Stimulated activated naive CD8-positive, alpha-beta T cell treated with anti-CD3 and anti-CD28 coated beads, Interleukin-15, amount 100 ng/mL, for 72 hours (primary cell): ENCODE results near the gene KRTAP2-2.

Source experiments
- ATAC-seq: fragments of 150-1000 bp; cut with Tn5 transposase; 2 replicates; pipeline ENCODE4 v1.10.0; 2021; ENCODE audit warnings: mild to moderate bottlenecking, moderate library complexity
- DNase-seq, 2 donors: peaks; one replicate each; pipeline ENCODE4 v3.0.0; 2021 to 2022
- H3K27ac Mint-ChIP-seq, 2 donors: one replicate each; pipeline ENCODE4 v1.8.0; 2022; ENCODE audit warnings: mild to moderate bottlenecking in 2 of 2, mixed read lengths in 2 of 2, moderate library complexity in 2 of 2
- H3K27me3 Mint-ChIP-seq: one replicate; pipeline ENCODE4 v1.8.0; 2022; ENCODE audit warnings: mixed read lengths
- H3K4me1 Mint-ChIP-seq: one replicate; pipeline ENCODE4 v1.8.0; 2022; ENCODE audit warnings: mild to moderate bottlenecking, mixed read lengths
- H3K4me3 Mint-ChIP-seq, 2 donors: one replicate each; pipeline ENCODE4 v1.8.0; 2022; ENCODE audit warnings: mild to moderate bottlenecking in 2 of 2, mixed read lengths in 2 of 2, moderate library complexity in 1 of 2
- H3K9me3 Mint-ChIP-seq, 2 donors: one replicate each; pipeline ENCODE4 v1.8.0; 2022; ENCODE audit warnings: mixed read lengths in 2 of 2

Gene KRTAP2-2

DNA sequence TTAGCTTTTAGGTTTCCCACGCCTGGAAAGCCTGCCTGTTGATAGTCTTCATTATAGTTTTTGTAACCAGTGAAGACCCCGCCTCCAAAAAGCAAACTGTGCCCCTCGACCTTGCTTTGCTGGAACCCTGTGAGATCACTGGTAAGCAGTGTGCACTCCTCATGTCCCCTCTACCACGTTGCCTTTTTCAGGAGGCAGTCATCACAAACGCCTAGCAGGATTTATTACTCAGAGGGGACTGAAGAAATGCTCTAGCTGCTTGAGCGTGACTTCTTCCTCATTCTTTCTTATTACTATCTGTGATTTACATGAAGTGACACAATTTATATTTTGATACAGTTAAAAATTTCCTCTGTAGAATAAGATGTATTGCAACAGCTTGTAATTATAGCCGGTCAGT, 39.6 kb downstream of the KRTAP2-2 start:
- no peak overlapping the region for H3K27ac Mint-ChIP-seq
- DNase-seq (no peak), ATAC-seq (no peak)
- H3K27me3 Mint-ChIP-seq: no peaks in the 10 kb centered on the region
- no peak overlapping the region for H3K4me3 Mint-ChIP-seq
- no peaks in the 10 kb centered on the region for H3K4me1 Mint-ChIP-seq
- H3K9me3 Mint-ChIP-seq: no peaks in the 10 kb centered on the region

DNA sequence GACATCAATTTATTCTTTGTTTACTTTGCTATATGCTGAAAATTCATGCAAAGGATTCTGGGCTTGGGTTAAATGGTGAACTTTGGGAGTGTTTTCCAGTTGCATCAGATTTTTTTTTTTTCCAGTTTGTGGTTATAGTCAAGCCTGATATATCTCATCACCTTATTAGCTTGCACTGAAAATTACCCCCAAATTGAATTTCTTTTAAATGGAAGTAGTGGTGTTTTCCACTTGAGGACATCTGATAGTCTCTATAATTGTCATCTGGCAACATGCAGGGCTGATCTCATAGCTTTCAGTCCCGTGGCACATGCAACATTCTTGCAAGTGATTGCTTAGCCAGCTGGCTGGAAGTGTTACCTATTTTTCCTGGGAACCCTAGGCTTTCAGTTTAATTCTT, 41.4 kb downstream of the KRTAP2-2 start:
- no peak overlapping the region for H3K4me3 Mint-ChIP-seq

GRCh38 chr17:41013181-41013580, 41.8 kb downstream of the KRTAP2-2 start:
- Mint-ChIP-seq H3K27ac (no peak overlapping the region), H3K4me3 (no peak overlapping the region), H3K9me3 (no peaks in the 10 kb centered on the region), H3K4me1 (no peaks in the 10 kb centered on the region), H3K27me3 (no peaks in the 10 kb centered on the region)
- DNase-seq: no peak
- no peak for ATAC-seq

More for the DNA sequence above, 41.4 kb downstream of the KRTAP2-2 start:
- H3K27me3 Mint-ChIP-seq: no peaks in the 10 kb centered on the region
- H3K9me3 Mint-ChIP-seq: no peaks in the 10 kb centered on the region
- DNase-seq (no peak), ATAC-seq (no peak)
- H3K4me1 Mint-ChIP-seq: no peaks in the 10 kb centered on the region
- H3K27ac Mint-ChIP-seq: no peak overlapping the region

GRCh38 chr17:41012326-41013120, 42.5 kb downstream of the KRTAP2-2 start:
- no peaks in the 10 kb centered on the region for H3K9me3 Mint-ChIP-seq
- H3K27me3 Mint-ChIP-seq: no peaks in the 10 kb centered on the region
- H3K27ac Mint-ChIP-seq: no peak overlapping the region
- DNase-seq: no peak
- no peaks in the 10 kb centered on the region for H3K4me1 Mint-ChIP-seq
- no peak for ATAC-seq
- no peak overlapping the region for H3K4me3 Mint-ChIP-seq

DNA sequence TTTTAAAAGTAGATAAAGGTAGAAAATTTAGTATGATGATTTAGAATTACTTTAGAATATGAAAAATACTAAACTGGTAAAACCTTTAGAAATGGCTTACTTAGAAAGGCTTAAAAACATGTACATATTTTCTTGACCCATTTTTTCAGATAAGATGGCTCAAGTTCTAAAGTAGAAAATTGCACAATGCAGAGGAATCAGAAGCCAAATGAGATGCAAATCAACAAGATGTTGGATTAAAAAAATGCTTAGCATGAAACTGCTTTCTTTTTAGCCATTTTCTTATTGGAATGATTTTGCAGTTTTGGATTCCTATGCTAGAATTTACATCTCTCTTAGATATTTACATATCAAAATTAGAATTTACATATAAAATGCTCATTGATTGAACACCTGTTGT, 44.6 kb downstream of the KRTAP2-2 start:
- no peak for DNase-seq
- H3K27ac Mint-ChIP-seq: no peak overlapping the region
- H3K9me3 Mint-ChIP-seq: no peaks in the 10 kb centered on the region
- H3K4me1 Mint-ChIP-seq: no peaks in the 10 kb centered on the region
- ATAC-seq: no peak
- H3K4me3 Mint-ChIP-seq: no peak overlapping the region
- H3K27me3 Mint-ChIP-seq: no peaks in the 10 kb centered on the region

DNA sequence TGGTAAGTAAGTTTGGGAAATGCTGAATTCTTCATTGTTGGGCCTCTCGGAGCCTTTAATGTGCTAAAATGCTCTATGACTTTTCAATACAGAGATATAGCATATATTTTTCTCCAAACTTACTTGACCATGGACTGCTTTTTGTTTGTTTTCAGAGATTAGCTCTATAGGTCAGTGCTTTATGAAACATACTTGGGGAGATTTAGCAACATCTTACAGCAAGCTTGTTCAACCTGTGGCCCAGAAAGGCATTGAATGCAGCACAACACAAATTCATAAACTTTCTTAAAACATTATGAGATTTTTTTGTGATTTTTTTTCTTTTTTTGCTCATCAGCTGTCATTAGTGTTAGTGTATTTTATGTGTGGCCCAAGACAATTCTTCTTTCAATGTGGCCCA, 45.1 kb downstream of the KRTAP2-2 start:
- DNase-seq (no peak), ATAC-seq (no peak)
- Mint-ChIP-seq H3K27ac (no peak overlapping the region), H3K4me1 (no peaks in the 10 kb centered on the region), H3K4me3 (no peak overlapping the region), H3K27me3 (no peaks in the 10 kb centered on the region), H3K9me3 (no peaks in the 10 kb centered on the region)

GRCh38 chr17:41009301-41009760, 45.7 kb downstream of the KRTAP2-2 start:
- DNase-seq: no peak

DNA sequence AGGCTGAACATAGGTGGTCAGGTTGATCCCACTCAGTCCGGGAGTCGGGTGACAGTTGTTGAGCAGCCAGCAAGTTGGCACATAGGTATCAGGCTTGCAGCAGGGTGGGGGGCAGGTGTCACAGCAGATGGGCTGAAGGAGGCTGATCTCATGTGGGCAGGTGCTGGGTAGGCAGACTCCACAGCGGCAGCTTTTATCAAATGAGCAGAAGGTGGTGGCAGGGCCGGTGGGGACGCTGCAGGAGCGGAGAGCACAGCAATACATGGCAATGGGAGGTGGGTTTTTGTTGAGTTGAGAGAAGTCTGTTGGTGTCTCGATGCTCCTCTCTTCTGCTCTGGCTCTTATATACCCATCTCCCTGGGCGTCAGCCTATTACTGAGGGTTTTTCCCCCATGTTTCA, 46.2 kb downstream of the KRTAP2-2 start, which contains the start of gene KRTAP3-1:
KRTAP3-1 (minus strand) TSS at position 318 of the 400 bp plus-strand sequence; CDS start at position 264, 54 bp downstream.
- no peaks in the 10 kb centered on the region for H3K9me3 Mint-ChIP-seq
- no peaks in the 10 kb centered on the region for H3K4me1 Mint-ChIP-seq
- DNase-seq (no peak), ATAC-seq (no peak)
- no peak within 1 kb of the TSS for H3K27ac Mint-ChIP-seq
- H3K27me3 Mint-ChIP-seq: no peaks in the 10 kb centered on the region
- no peak within 1 kb of the TSS for H3K4me3 Mint-ChIP-seq

More at GRCh38 chr17:41009301-41009760, 45.7 kb downstream of the KRTAP2-2 start:
- Mint-ChIP-seq H3K4me3 (no peak overlapping the region), H3K27ac (no peak overlapping the region), H3K4me1 (no peaks in the 10 kb centered on the region), H3K9me3 (no peaks in the 10 kb centered on the region), H3K27me3 (no peaks in the 10 kb centered on the region)
- no peak for ATAC-seq
